K562 (cell line): ENCODE data around the gene GLYATL1. TPM values are rescaled to one million over a fixed set of nuclear protein-coding genes. Genes with fewer than 3 reads are reported as not detected.

Experiments
- ATAC-seq: fragments of 200-7000 bp; cut with Tn5 transposase; 3 replicates; pipeline ENCODE4 v1.9.1; 2020; ENCODE audit warnings: moderate library complexity
- BruUV-seq: library from RNA; stranded (reverse); fragments of 400-500 nt; replicated peaks from 2 replicates; lab custom pipeline; 2021; lab: Mats Ljungman, UMichigan
- CTCF ChIA-PET: fragments of 300-600 bp; formaldehyde crosslinking; extraction: SDS; loops from one replicate; lab custom pipeline; 2021; ENCODE audit warnings: low intra/inter-chr PET ratio; lab: Yijun Ruan, JAX
- POLR2A ChIA-PET: fragments of 300-600, 350-650 bp; sonication (Branson Sonifier 250); formaldehyde crosslinking; extraction: SDS; loops from one replicate; lab custom pipeline; 2021; ENCODE audit warnings: antibody characterized with exemption, inconsistent platforms; lab: Yijun Ruan, JAX
- DNase-seq, 4 experiments: peaks; one replicate each; pipeline versions ENCODE4 v3.0.0 to v3.0.0-alpha.2; 2011 to 2018; ENCODE audit warnings: low spot score in 3 of 4, mixed read lengths in 3 of 4; ENCODE audit errors: extremely low read depth in 1 of 4
- FAIRE-seq: peaks from 2 replicates; lab custom pipeline; 2011; peaks lifted over from hg19 to GRCh38; lab: Jason Lieb, UNC
- H2AFZ ChIP-seq: 2 replicates; pipeline ENCODE4 v1.6.0; 2011; ENCODE audit warnings: low read depth, low read length, control low read depth, inconsistent platforms
- H3K27ac ChIP-seq: fragments of 200-600 bp; 3 replicates; pipeline ENCODE4 v1.8.0; 2011; ENCODE audit warnings: low read depth, mild to moderate bottlenecking, control low read depth, inconsistent platforms, low read length, moderate library complexity, mixed read lengths; ENCODE audit errors: extremely low read depth
- H3K27me3 ChIP-seq, 2 experiments: fragments of 300-600 bp in 1 of 2; 2 replicates in 1 of 2; 3 replicates in 1 of 2; pipeline versions ENCODE4 v1.6.0 to v1.8.0; 2011; ENCODE audit warnings: inconsistent platforms in 2 of 2, low read length in 2 of 2, mild to moderate bottlenecking in 1 of 2, mixed read lengths in 1 of 2, moderate library complexity in 1 of 2; ENCODE audit not compliant: control insufficient read depth in 2 of 2, insufficient read depth in 2 of 2
- H3K36me3 ChIP-seq: fragments of 300-600 bp; 3 replicates; pipeline ENCODE4 v1.8.0; 2011; ENCODE audit warnings: mild to moderate bottlenecking, low read length, inconsistent platforms; ENCODE audit not compliant: control insufficient read depth, insufficient read depth
- H3K4me1 ChIP-seq, 2 experiments: fragments of 200-600 bp in 1 of 2; replicated peaks in 1 of 2; 2 replicates in 1 of 2; 3 replicates in 1 of 2; pipeline versions ENCODE4 v1.5.1 to v1.8.0; 2011; ENCODE audit warnings: inconsistent platforms in 2 of 2, low read length in 2 of 2, mild to moderate bottlenecking in 1 of 2, mixed read lengths in 1 of 2, moderate library complexity in 1 of 2; ENCODE audit not compliant: control insufficient read depth in 2 of 2, insufficient read depth in 2 of 2
- H3K4me2 ChIP-seq: 2 replicates; pipeline ENCODE4 v1.6.1; 2011; ENCODE audit warnings: low read length, control low read depth, inconsistent platforms, mixed read lengths; ENCODE audit not compliant: insufficient read depth
- H3K4me3 ChIP-seq: fragments of 200-600 bp; sonication (generic), shearing (Covaris generic); 2 replicates; pipeline ENCODE4 v1.5.1; 2016; ENCODE audit warnings: control low read depth, inconsistent platforms
- H3K79me2 ChIP-seq: fragments of 200-600 bp; 3 replicates; pipeline ENCODE4 v1.8.0; 2011; ENCODE audit warnings: low read length, inconsistent platforms; ENCODE audit not compliant: control insufficient read depth, insufficient read depth
- H3K9ac ChIP-seq, 2 experiments: 2 replicates each; pipeline versions ENCODE4 v1.6.0 to v1.6.1; 2011; ENCODE audit warnings: low read depth in 2 of 2, low read length in 2 of 2, control low read depth in 1 of 2, inconsistent platforms in 1 of 2, mild to moderate bottlenecking in 1 of 2, mixed read lengths in 1 of 2; ENCODE audit not compliant: insufficient read depth in 1 of 2
- H3K9me1 ChIP-seq: one replicate; pipeline ENCODE4 v1.6.0; 2011; ENCODE audit warnings: inconsistent platforms, mild to moderate bottlenecking, low read length, moderate library complexity; ENCODE audit not compliant: control insufficient read depth, insufficient read depth
- H3K9me3 ChIP-seq: replicated peaks from 2 replicates; pipeline ENCODE4 v1.5.1; 2011; ENCODE audit warnings: low read depth, low read length, inconsistent platforms; ENCODE audit not compliant: control insufficient read depth, insufficient read depth
- H4K20me1 ChIP-seq: replicated peaks from 2 replicates; pipeline ENCODE4 v1.6.1; 2011; ENCODE audit warnings: low read length, inconsistent platforms, mixed read lengths; ENCODE audit not compliant: control insufficient read depth, insufficient read depth
- CBX3 ChIP-seq, 2 experiments: IDR thresholded peaks; 1 replicate in 1 of 2; 2 replicates in 1 of 2; pipeline ENCODE4 v1.6.1; 2012; ENCODE audit warnings: inconsistent platforms in 2 of 2, low read length in 2 of 2, borderline replicate concordance in 1 of 2, control low read depth in 1 of 2
- GMEB1 ChIP-seq: fragments of 250-450 bp; sonication (Bioruptor Pico); IDR thresholded peaks from 2 replicates; pipeline ENCODE4 v1.4.0; 2020; ENCODE audit warnings: mild to moderate bottlenecking
- HEY1 ChIP-seq: fragments of 250-450 bp; sonication (Bioruptor Pico); IDR thresholded peaks from 2 replicates; pipeline ENCODE4 v1.5.0; 2020; ENCODE audit warnings: mild to moderate bottlenecking, moderate library complexity, borderline replicate concordance
- MBD1 ChIP-seq: fragments of 250-450 bp; sonication (Bioruptor Pico); IDR thresholded peaks from 2 replicates; pipeline ENCODE4 v1.8.0; 2022; ENCODE audit warnings: inconsistent platforms
- SREBF2 ChIP-seq: sonication (generic); formaldehyde crosslinking; IDR thresholded peaks from 2 replicates; pipeline ENCODE4 v1.4.0; 2020; ENCODE audit warnings: mild to moderate bottlenecking, missing genetic modification reagents
- ZBTB8A ChIP-seq: fragments of 450-650 bp; IDR thresholded peaks from 2 replicates; pipeline ENCODE4 v1.6.1; 2018; ENCODE audit warnings: mild to moderate bottlenecking, moderate library complexity; ENCODE audit not compliant: partially characterized antibody
- ZNF407 ChIP-seq: fragments of 450-650 bp; IDR thresholded peaks from 2 replicates; pipeline ENCODE4 v1.6.1; 2016; ENCODE audit warnings: low read depth
- WGBS: fragments of 100-300 bp; shearing (Covaris generic); methylation state at CpG from one replicate; pipeline ENCODE4 v1.1.6; 2016; ENCODE audit warnings: low coverage, mixed read lengths; ENCODE audit not compliant: insufficient coverage; ENCODE audit errors: missing lambda C conversion rate; 5-methylcytosine and 5-hydroxymethylcytosine counted together
- in situ Hi-C: fragments of 300-500 bp; cut with MboI; formaldehyde crosslinking; loops from 4 replicates; pipeline ENCODE4 v1.15.0; 2018; ENCODE audit warnings: inconsistent platforms, mixed read lengths
- intact Hi-C: fragments of 100-400 bp; cut with micrococcal nuclease; formaldehyde crosslinking; loops from 2 replicates; pipeline ENCODE4 v1.14.2; 2022
- polyA plus RNA-seq, 8 experiments: library from polyadenylated mRNA; depleted of rRNA in 4 of 8; stranded (reverse) in 5 of 8; unstranded in 3 of 8; fragments of >200 nt; fragmentation: Nextera tagmentation in 2 of 8; fragmentation: Illumina TruSeq in 1 of 8; extraction: Ambion mirVana in 2 of 8; extraction: Trizol in 1 of 8; gene quantifications; 2 replicates each; pipeline versions ENCODE4 v1.2.1 to v1.2.3, GENCODE V29; 2011 to 2014; ENCODE audit warnings: inconsistent platforms in 1 of 8, missing spikeins in 1 of 8
- total RNA-seq, 7 experiments: library from RNA; depleted of rRNA in 6 of 7; stranded (reverse); fragments of >200 nt in 6 of 7; fragmentation: Illumina TruSeq in 2 of 7; extraction: Trizol in 2 of 7; gene quantifications; 2 replicates each; pipeline versions ENCODE4 v1.2.1 to v1.2.3, GENCODE V29; 2011 to 2021; ENCODE audit warnings: low replicate concordance in 1 of 7

GLYATL1 gene
- total and polyA plus RNA-seq, 9 of the 15 experiments (the other 6 are each of a cell fraction or from before 2014, with no cell fraction given) = not detected

GRCh38 chr11:58941838-58942237 lies 2.5 kb downstream of the GLYATL1 start:
- ATAC-seq = no peak

More at GRCh38 chr11:58941838-58942237, 2.5 kb downstream of the GLYATL1 start:
- FAIRE-seq = no peak
- Histone ChIP-seq H2AFZ (no peak overlapping the region), H3K4me2 (no peak overlapping the region), H4K20me1 (no peaks in the 10 kb centered on the region), H3K9me1 (no peaks in the 10 kb centered on the region), H3K27me3 (no peaks in the 10 kb centered on the region), H3K27ac (no peak overlapping the region), H3K79me2 (no peaks in the 10 kb centered on the region), H3K9ac (no peak overlapping the region), H3K4me1 (no peaks in the 10 kb centered on the region), H3K9me3 (no peaks in the 10 kb centered on the region), H3K4me3 (no peak overlapping the region), H3K36me3 (no peaks in the 10 kb centered on the region)
- TF ChIP-seq GMEB1 (CRISPR knock-in tag) (no peak), ZNF407 (no peak), CBX3 (IDR thresholded peaks at IDR 0.05; ENCODE audit: borderline replicate concordance in 1 of 2, low read length in 2 of 2) (no peak), ZBTB8A (no peak), MBD1 (CRISPR knock-in tag) (no peak), SREBF2 (CRISPR knock-in tag) (no peak), HEY1 (CRISPR knock-in tag) (no peak)
- intact Hi-C loops = no loop called here
- in situ Hi-C loops = no loop called here
- BruUV-seq = no TSS peak
- no peak for DNase-seq
- 0% methylated on average over 1 of the region's 1 CpG for WGBS
- ChIA-PET POLR2A (no interaction called here), CTCF (no interaction called here)
